PC-9 (cell line): Measurements from ENCODE around the gene TK1.

Source experiments
- EZH2 ChIP-seq: fragments of 200-600 bp; sonication (generic); IDR thresholded peaks from 2 replicates; pipeline ENCODE4 v1.8.0; 2017; ENCODE audit warnings: antibody characterized with exemption, low read depth
- TF ChIP-seq, protein P1 (sequence below): fragments of 200-600 bp; sonication (generic); conservative IDR thresholded peaks from 2 replicates; pipeline ENCODE4 v1.6.1; 2017; ENCODE audit warnings: mixed run types, antibody characterized with exemption, mild to moderate bottlenecking, moderate library complexity

- TF ChIP-seq, protein P1, sequence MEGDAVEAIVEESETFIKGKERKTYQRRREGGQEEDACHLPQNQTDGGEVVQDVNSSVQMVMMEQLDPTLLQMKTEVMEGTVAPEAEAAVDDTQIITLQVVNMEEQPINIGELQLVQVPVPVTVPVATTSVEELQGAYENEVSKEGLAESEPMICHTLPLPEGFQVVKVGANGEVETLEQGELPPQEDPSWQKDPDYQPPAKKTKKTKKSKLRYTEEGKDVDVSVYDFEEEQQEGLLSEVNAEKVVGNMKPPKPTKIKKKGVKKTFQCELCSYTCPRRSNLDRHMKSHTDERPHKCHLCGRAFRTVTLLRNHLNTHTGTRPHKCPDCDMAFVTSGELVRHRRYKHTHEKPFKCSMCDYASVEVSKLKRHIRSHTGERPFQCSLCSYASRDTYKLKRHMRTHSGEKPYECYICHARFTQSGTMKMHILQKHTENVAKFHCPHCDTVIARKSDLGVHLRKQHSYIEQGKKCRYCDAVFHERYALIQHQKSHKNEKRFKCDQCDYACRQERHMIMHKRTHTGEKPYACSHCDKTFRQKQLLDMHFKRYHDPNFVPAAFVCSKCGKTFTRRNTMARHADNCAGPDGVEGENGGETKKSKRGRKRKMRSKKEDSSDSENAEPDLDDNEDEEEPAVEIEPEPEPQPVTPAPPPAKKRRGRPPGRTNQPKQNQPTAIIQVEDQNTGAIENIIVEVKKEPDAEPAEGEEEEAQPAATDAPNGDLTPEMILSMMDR = no peak
- no peak for TF ChIP-seq EZH2
Observed at GRCh38 chr17:78132084-78132676, 54.7 kb downstream of the TK1 start.
